RPMI7951 (cell line): ENCODE data around the gene DTX2. TPM values are rescaled to one million over a fixed set of nuclear protein-coding genes. Genes with fewer than 3 reads are reported as not detected.
"Not testable (repeated sequence)": the region's sequence is repeated elsewhere in the genome, so short reads cannot be mapped to it uniquely, and the experiment has no call there.

Experiments used
- DNase-seq: peaks from one replicate; pipeline ENCODE4 v3.0.0-alpha.2; 2012; ENCODE audit warnings: low read depth
- total RNA-seq: library from RNA; depleted of rRNA; stranded (reverse); fragments of >200 nt; shearing (Covaris generic); gene quantifications from 2 replicates; pipeline ENCODE4 v1.2.3, GENCODE V29; 2014; rRNA removed

The DTX2 gene
- 10.9 and 11.6 TPM in 2 replicates for total RNA-seq

DNA sequence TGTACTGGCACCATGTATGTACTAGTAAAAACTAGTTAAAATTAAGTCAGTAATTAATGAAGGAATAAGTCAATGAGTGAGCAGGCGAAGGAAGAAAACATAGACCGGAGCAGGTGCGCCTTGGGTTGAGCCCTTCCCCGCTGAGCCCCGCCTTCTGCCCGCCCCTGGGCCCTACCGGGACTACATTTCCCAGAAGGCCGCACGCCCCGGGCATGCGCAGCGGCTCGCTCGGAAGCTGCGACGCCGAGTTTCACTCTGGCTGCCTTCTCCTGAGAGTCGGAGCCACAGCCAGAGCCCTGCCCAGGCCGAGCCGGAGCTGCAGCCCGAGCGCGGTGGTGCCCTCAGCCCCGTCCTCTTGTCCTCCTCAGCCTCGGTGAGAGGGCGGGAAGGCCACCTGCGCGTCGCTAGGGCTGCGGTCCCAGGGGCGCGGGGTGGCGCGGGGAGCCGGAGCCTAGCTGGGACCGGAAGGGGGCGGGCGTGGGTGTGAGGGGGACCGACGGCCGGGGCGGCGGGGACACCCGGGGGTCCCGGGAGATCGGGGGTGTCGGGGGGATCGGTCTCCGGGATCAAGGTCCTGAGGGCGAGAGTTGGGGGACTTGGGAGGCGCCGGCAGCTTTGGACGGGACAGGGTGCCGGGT, at the start of gene DTX2:
Gene DTX2, plus strand, starts transcription at position 246 of the 638 bp plus-strand sequence. CDS start 18,801 bp downstream, outside the sequence.
- DNase-seq, result not testable (repeated sequence)

DNA sequence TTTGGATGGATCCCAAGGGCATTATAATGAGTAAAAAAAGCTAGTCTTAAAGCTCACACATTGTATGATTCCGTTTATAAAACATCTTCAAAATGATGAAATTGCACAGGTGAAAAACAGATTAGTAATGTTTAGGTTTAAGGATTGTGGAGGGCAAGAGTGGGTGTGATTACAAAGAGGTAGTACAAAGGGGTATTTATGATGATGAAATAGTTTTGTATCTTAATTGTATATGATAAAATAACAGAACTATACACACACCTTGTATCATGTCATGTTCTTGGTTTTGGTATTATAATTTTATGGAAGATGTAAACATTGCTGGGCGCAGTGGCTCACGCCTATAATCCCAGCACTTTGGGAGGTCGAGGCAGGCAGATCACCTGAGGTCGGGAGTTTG, 49.3 kb upstream of the DTX2 start:
- no peak for DNase-seq

DNA sequence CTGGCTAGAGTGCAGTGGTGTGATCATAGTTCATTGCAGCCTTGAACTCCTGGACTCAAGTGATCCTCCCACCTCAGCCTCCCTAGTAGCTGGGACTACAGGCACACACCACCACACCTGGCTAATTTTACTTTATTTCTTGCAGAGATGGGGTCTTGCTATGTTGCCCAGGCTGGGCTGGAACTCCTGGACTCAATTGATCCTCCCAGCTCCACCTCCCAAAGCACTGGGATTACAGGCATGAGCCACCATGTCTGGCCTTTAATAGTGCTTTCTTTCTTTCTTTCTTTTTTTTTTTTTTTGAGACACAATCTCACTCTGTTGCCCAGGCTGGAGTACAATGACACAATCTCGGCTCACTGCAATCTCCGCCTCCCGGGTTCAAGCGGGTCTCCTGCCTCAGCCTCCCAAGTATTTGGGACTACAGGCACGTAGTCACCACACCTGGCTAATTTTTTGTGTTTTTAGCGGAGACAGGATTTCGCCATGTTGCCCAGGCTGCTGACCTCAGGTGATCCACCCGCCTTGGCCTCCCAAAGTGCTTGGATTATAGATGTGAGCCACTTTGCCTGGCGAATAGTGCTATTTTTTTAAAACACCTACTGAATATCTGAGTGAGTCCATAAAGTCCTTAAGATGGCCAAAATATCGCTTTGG, 43.7 kb upstream of the DTX2 start:
- not testable (repeated sequence) for DNase-seq

DNA sequence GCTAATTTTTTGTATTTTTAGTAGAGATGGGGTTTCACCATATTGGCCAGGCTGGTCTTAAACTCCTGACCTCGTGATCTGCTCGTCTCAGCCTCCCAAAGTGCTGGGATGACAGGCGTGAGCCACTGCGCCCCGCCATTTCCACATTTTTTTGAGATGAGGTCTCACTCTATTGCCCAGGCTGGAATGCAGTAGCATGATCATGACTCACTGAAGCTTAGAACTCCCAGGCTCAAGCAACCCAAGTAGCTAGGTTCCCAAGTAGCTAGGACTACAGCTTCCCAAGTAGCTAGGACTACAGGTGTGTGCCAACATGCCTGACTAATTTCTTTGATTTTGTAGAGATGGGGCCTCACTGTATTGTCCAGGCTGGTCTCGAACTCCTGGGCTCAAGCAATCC, 40.4 kb upstream of the DTX2 start:
- peak; percentile 93 for DNase-seq

GRCh38 chr7:76423666-76424412, 37.7 kb upstream of the DTX2 start:
- DNase-seq, result no peak

DNA sequence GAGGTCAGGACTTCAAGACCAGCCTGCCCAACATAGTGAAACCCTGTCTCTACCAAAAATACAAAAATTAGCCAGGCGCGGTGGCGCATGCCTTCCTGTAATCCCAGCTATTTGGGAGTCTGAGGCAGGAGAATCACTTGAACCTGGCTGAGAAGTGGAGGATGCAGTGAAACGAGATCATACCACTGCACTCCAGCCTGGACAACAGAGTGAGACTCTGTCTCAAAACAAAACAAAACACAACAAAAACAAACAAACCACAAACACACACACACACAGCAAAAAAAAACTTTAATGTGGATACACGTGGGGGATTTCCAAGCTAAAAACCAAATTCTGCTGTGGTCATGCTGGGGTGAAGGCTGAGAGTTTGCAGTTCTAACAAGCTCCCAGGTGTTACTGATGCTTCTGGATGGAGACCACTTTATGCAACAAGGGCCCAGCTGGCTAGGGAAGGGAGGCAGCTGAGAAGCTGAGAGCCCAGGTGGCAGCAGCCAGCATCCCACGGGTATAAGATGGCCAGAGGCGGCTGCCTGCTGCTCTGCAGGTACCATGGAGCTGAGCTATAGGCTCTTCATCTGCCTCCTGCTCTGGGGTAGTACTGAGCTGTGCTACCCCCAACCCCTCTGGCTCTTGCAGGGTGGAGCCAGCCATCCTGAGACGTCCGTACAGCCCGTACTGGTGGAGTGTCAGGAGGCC, 36.9 kb upstream of the DTX2 start, which contains the start of gene ZP3:
Gene ZP3, plus strand, starts transcription at position 538 of the 699 bp plus-strand sequence. Its CDS starts 15 bp downstream, at position 553.
- DNase-seq, result no peak

DNA sequence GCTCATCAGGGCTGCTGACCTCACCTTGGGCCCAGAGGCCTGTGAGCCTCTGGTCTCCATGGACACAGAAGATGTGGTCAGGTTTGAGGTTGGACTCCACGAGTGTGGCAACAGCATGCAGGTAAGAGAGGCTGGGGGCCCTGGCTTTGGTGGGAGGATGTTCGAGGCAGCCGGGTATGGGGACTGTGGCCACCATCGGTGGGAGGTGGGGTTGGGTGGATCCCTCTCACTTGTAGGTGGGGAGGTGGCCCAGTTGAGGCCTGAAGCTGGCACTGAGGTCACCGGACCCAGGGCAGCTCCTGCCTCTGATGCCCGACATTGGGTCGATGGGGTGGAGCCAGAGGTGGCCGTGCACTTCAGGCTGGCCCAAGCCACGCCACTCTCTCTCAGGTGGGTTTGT, 36.4 kb upstream of the DTX2 start:
- no peak for DNase-seq

DNA sequence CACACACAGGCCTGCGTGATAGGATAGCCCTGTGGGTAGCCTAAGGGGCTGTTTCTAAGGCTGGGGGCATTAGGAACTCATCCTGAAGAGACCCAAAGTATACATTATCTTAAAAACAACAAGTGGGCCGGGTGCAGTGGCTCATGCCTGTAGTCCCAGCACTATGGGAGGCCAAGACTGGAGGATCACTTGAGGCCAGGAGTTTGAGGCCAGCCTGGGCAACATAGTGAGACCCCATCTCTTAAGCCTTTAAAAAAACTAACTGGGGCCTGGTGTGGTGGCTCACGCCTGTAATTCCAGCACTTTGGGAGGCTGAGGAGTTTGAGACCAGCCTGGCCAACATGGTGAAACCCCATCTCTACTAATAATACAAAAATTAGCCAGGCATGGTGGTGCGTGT, 36.0 kb upstream of the DTX2 start:
- DNase-seq, result not testable (repeated sequence)

- DNase-seq, result no peak
Observed at GRCh38 chr7:76426246-76426645, 35.3 kb upstream of the DTX2 start.

DNA sequence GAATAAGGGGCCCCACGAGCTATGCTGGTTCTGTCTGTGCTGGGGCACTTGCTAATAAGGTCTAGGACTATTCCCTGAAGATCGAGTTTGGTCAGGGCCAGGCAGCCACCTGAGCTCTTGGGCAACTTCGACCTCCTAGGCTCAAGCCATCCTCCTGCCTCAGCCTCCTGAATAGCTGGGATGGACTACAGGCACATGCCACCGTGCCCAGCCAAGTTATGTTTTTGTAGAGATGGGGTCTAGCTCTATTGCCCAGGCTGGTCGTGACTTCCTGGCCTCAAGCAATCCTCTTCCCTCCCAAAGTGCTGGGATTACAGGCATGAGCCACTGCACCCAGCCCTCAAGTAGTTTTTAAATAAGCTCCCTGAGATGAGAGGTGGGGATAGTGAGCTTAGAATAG, 33.9 kb upstream of the DTX2 start:
- DNase-seq, result no peak

DNA sequence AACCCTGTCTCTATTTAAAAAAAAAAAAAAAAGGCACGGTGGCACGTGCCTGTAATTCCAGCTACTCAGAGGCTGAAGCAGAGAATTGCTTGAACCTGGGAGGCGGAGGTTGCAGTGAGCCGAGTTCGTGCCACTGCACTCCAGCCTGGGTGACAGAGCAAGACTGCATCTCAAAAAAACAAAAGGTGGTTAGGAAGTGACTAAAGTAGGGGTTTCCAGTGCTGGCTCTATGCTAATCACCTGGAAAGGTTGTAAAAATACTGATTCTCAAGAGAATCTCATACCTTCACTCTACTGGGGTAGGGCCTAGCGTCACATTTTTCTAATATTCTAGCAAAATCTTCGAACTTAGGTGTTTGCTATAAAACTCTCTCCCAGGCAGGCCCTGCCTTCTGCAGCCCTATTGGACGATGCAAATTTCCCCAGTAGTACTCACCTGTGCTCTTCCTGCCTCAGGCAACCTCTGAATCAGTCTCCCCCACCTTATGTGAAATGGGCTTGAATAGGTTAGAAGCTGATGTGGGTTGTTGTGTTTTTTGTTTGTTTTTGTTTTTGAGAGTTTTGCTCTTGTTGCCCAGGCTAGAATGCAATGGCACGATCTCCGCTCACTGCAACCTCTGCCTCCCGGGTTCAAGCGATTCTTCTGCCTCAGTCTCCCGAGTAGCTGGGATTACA, 33.2 kb upstream of the DTX2 start:
- no peak for DNase-seq

- peak; percentile 66 for DNase-seq
Observed at GRCh38 chr7:76428868-76429805, 32.4 kb upstream of the DTX2 start.

DNA sequence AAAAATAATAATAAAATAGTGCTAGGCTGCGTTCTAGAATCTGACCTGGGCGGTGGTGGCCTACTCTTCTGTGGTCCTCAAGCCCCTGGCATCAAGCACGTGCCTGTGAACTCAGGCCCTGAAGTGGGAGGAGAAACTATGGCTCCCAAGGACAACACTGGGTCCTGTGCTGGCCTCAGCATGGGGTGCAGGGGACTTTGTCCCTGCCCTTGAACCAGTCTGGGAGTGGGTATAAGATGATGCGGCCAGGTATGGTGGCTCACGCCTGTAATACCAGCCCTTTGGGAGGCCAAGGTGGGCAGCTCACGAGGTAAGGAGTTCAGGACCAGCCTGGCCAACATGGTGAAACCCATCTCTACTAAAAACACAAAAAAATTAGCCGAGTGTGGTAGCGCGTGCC, 31.3 kb upstream of the DTX2 start:
- no peak for DNase-seq

GRCh38 chr7:76430836-76431235, 30.7 kb upstream of the DTX2 start:
- DNase-seq, result no peak

GRCh38 chr7:76437873-76438272, 23.6 kb upstream of the DTX2 start:
- peak; percentile 84 for DNase-seq

DNA sequence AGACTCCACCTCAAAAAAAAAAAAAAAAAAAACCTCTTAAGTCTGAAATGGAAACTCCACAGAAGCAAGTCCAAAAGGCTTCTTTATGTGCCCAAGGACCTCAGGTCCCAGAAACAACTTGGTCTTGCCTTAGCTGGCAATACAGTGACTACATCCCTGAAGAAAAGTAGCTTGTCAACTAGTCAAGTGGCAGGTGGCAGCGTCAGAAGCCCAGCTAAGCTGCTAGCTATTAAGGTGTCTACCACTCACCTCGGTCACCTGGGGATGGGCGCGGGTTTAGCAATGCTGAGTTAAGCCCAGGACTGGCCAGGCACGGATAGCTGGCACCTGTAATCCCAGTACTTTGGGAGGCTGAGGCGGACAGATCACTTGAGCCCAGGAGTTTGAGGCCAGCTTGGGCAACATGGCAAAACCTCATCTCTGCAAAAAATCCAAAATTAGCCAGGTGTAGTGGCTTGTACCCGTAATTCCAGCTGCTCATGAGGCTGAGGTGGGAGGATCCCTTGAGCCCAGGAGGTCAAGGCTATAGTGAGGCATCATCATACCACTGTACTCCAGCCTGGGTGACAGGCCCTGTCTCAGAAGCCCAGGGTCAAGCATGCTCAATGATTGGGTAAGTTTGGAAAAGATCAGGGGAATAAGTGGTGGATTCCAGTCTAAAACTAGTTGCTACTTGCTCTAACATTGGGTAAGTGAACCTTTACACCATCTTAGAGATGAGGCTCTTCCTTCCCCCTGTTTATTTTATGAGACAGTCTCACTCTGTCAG, 22.2 kb upstream of the DTX2 start:
- DNase-seq, result not testable (repeated sequence)

DNA sequence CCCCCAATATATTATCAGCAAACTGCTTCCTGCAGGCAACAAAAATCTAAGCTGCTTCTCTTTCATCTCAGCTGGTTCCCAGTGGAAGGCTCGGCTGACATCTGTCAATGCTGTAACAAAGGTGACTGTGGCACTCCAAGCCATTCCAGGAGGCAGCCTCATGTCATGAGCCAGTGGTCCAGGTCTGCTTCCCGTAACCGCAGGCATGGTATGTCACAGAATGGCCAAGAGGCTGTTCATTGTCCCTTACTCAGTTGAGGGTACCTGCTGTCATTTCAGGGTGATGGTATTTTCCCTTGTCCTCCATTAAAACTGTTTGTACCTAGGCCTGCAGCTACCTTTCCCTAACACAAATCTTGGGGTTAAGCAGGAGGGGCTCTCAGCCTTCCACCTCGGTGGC, 21.1 kb upstream of the DTX2 start:
- not testable (repeated sequence) for DNase-seq

GRCh38 chr7:76441792-76442191, 19.7 kb upstream of the DTX2 start:
- DNase-seq, result not testable (repeated sequence)

DNA sequence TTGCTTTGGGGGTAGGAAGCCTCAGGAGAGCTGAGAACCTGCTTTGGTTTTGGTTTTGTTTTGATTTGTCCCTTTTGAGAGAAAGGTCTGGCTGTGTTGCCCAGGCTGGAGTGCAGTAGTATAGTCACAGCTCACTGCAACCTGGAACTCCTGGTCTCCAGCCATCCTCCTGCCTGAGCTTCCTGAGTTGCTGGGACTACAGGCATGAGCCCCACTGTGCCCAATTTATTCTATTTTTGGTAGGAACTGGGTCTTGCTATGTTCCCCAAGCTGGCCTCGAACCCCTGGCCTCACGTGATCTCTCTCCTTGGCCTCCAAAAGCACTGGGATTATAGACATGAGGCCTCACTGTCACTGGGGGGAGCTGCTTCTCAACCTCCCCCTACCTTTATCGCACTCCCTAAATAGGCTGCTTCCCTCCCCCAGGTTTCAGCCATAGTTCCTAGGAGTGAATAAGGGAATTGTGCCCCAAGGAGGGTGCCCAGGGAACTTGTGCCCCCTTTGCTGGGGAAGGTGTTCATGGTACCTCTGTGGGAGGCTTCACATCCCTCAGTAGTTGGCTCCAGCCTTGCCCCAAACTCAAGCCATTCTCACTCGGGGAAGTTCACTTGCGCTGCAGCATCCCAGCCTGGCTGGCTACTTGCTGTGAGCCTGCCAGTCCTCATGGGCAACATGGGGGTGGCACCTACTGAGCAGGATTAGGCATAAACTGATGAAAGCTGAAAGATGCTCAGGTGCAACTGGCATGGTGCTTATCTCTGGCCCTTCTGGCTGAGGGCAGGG, 18.7 kb upstream of the DTX2 start:
- DNase-seq, result not testable (repeated sequence)
